ENCODE results near the gene ZNF746. TPM values are rescaled to one million over a fixed set of nuclear protein-coding genes. Genes with fewer than 3 reads are reported as not detected.
A peak's percentile ranks its signal among the peaks of the same experiment; 100 is the strongest.

ZNF746 gene
- total and polyA plus RNA-seq, 2 donors (not counting 3 experiments of a cell fraction or from before 2014, with no cell fraction given): 10.5 to 20.8 TPM

DNA sequence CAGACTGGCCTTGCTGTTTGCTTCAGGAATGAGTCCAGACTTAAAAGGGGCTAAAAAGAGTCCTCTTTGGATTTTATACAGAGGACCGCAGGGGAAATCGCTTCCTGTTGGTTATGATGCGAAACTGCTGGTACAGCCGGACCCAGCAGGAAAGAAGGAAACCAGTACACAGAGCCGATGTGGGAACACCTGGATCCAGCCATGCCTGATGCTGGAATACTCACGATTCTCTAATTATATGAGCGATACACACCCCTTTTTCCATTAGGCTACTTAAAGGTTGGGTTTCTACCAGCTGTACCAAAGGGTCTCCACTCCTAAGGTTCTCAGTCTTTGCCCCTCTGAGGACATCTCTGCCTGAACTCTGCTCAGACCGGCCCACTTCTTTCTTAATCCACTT is 64.5 kb downstream of the ZNF746 start:
- H3K9me3 ChIP-seq (replicated peaks; ENCODE audit: control insufficient read depth, insufficient read depth, low read length): no peaks in the 10 kb centered on the region
- BruUV-seq (replicated peaks): no TSS peak
- H4K20me1 ChIP-seq (replicated peaks; ENCODE audit: control insufficient read depth, extremely low read depth, insufficient read depth, low read length): no peaks in the 10 kb centered on the region
- FAIRE-seq (no peak), DNase-seq (ENCODE audit: low read depth, low spot score) (no peak)
- H2AFZ ChIP-seq (ENCODE audit: low read depth, low read length): no peak overlapping the region
- H3K36me3 ChIP-seq (ENCODE audit: control insufficient read depth in 2 of 2, extremely low read depth in 1 of 2, insufficient read depth in 2 of 2, low read length in 2 of 2): peaks cover 4 to 14% of the 10 kb centered on the region in 2 experiments
- CTCF ChIA-PET: no interaction called here
- H3K4me2 ChIP-seq (ENCODE audit: insufficient read depth, low read length): no peak overlapping the region
- no peaks in the 10 kb centered on the region for H3K4me1 ChIP-seq (ENCODE audit: control insufficient read depth, extremely low read depth, insufficient read depth, low read length)
- dilution Hi-C loops (cut with MboI; ENCODE audit: extremely low pct_ligation_motif_present, low sequenced_read_pairs): no loop called here
- no peak for TF ChIP-seq GATA2 (IDR thresholded peaks at IDR 0.05; ENCODE audit: insufficient read depth, insufficient read length, low read depth, low read length)
- no peak for TF ChIP-seq EZH2 (IDR thresholded peaks at IDR 0.05; ENCODE audit: borderline replicate concordance, low read depth, low read length, severe bottlenecking)
- H3K4me3 ChIP-seq (replicated peaks in 1 of 3; ENCODE audit: insufficient read depth in 1 of 3, low read depth in 1 of 3, low read length in 3 of 3): no peak overlapping the region
- no peaks in the 10 kb centered on the region for H3K9me1 ChIP-seq (replicated peaks; ENCODE audit: control insufficient read depth, extremely low read depth, insufficient read depth, low read length)
- no peaks in the 10 kb centered on the region for H3K27me3 ChIP-seq (ENCODE audit: control insufficient read depth in 2 of 2, insufficient read depth in 2 of 2, low read length in 2 of 2)
- no peak overlapping the region for H3K9ac ChIP-seq (replicated peaks; ENCODE audit: extremely low read depth, insufficient read depth, low read length)
- intact Hi-C loops (cut with micrococcal nuclease): no loop called here
- no peaks in the 10 kb centered on the region for H3K79me2 ChIP-seq (ENCODE audit: control insufficient read depth, insufficient read depth, low read length)
- POLR2A ChIA-PET: no interaction called here
- H3K27ac ChIP-seq (ENCODE audit: insufficient read depth, low read depth, low read length): no peak overlapping the region

DNA sequence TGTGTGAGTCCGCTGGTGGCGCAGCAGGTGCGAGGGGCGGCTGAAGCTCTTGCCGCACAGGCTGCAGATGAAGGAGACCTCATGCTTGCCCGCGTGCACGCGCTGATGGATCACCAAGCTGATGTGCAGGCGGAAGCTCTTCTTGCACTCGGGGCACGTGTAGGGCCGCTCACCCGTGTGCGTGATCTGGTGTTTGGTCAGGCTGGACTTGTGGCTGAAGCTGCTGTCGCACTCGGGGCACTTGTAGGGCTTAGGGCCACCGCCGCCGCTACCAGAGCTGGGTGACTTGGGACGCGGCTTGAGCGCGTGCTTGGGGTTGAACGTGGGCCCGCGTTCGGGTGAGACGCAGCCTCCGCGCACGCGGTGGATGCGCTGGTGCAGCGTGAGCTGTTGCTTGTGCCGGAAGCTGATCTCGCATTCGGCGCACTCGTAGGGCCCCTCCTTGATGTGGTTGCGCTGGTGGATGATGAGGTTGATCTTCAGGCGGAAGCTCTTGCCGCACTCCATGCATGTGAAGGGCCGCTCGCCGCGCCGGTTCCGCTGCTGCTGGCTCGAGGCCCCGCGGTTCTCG is 65.4 kb downstream of the ZNF746 start:
- intact Hi-C loops (cut with micrococcal nuclease) (no loop called here), dilution Hi-C loops (cut with MboI; ENCODE audit: extremely low pct_ligation_motif_present, low sequenced_read_pairs) (no loop called here)
- peaks cover 4 to 13% of the 10 kb centered on the region in 2 experiments for H3K36me3 ChIP-seq (ENCODE audit: control insufficient read depth in 2 of 2, extremely low read depth in 1 of 2, insufficient read depth in 2 of 2, low read length in 2 of 2)
- no peak overlapping the region for H3K27ac ChIP-seq (ENCODE audit: insufficient read depth, low read depth, low read length)
- H4K20me1 ChIP-seq (replicated peaks; ENCODE audit: control insufficient read depth, extremely low read depth, insufficient read depth, low read length): no peaks in the 10 kb centered on the region
- ChIA-PET POLR2A (no interaction called here), CTCF (interaction anchor here (1.2 kb wide), 1 partner anchor 26 kb away, joined by 3 read pairs; no protein-coding TSS in a partner anchor)
- no peaks in the 10 kb centered on the region for H3K27me3 ChIP-seq (ENCODE audit: control insufficient read depth in 2 of 2, insufficient read depth in 2 of 2, low read length in 2 of 2)
- DNase-seq (ENCODE audit: low read depth, low spot score) (no peak), FAIRE-seq (no peak)
- H3K4me1 ChIP-seq (ENCODE audit: control insufficient read depth, extremely low read depth, insufficient read depth, low read length): no peaks in the 10 kb centered on the region
- no peaks in the 10 kb centered on the region for H3K9me3 ChIP-seq (replicated peaks; ENCODE audit: control insufficient read depth, insufficient read depth, low read length)
- no peak overlapping the region for H3K4me2 ChIP-seq (ENCODE audit: insufficient read depth, low read length)
- H3K79me2 ChIP-seq (ENCODE audit: control insufficient read depth, insufficient read depth, low read length): no peaks in the 10 kb centered on the region
- H3K9ac ChIP-seq (replicated peaks; ENCODE audit: extremely low read depth, insufficient read depth, low read length): no peak overlapping the region
- no peak overlapping the region for H2AFZ ChIP-seq (ENCODE audit: low read depth, low read length)
- TF ChIP-seq EZH2 (IDR thresholded peaks at IDR 0.05; ENCODE audit: borderline replicate concordance, low read depth, low read length, severe bottlenecking): no peak
- no peak overlapping the region for H3K4me3 ChIP-seq (replicated peaks in 1 of 3; ENCODE audit: insufficient read depth in 1 of 3, low read depth in 1 of 3, low read length in 3 of 3)
- BruUV-seq (replicated peaks): TSS peak; percentile 22
- no peaks in the 10 kb centered on the region for H3K9me1 ChIP-seq (replicated peaks; ENCODE audit: control insufficient read depth, extremely low read depth, insufficient read depth, low read length)
